GM21515 (cell line): ENCODE measurements around the gene SFT2D1.
"Not testable (repeated sequence)": the region's sequence is repeated elsewhere in the genome, so short reads cannot be mapped to it uniquely, and the experiment has no call there.

Experiments used
- ATAC-seq: cut with Tn5 transposase; IDR thresholded peaks from one replicate; pipeline ENCODE4 v1.9.1; 2021; ENCODE audit not compliant: unreplicated experiment

The SFT2D1 gene

GRCh38 chr6:166342349-166343149 is at the start of gene SFT2D1:
SFT2D1 (minus strand) TSS chr6:166342545; CDS start chr6:166342481, 64 bp downstream.
- peak; percentile 92 for ATAC-seq

DNA sequence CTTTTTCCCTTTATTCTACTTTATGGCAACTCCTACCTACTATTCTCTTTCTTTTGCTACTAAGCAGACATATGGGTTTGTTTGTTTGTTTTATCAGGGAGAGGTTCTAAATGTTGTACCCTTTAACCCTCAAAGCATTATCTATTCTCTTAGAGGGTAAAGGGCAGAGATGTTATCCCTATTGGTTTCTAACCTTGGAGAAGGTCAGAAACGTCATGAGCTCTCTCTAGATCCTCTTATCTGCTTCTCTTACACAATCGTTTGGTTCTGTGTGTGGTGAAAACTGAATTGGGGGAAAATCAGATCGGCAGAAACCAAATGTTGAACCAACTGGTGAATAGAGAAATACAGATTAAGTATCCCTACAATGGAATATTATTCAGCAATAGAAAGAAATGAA is 46.8 kb upstream of the SFT2D1 start:
- no peak for ATAC-seq

DNA sequence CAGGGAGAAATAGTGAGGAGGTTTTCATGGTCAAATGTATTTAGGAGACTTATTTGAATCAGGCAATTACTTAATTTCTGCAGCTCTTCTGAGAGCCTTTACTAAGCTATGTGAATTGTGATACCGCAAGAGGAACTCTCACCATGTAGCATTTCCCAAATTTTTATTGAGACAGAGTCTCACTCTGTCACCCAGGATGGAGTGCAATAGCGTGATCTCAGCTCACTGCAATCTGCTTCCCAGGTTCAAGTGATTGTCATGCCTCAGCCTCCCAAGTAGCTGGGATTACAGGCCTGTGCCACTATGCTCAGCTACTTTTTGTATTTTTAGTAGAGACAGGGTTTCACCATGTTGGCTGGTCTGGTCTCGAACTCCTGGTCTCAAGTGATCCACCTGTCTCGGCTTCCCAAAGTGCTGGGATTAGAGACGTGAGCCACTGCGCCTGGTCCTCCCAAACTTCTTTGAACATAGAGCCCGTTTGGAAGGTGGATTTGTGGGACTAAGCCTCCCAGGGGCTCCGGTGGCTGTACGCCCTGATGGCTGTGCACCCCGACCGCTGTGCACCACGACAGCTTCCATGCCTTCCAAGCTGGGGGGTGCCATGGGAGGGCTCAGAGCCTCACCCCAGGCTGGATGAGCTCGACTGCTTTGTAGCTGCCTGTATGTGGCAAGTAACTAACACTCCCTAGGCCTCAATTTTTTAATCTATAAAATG is 46.1 kb upstream of the SFT2D1 start:
- no peak for ATAC-seq

- no peak for ATAC-seq
These were observed 45.4 kb upstream of the SFT2D1 start for GRCh38 chr6:166387642-166388289.

DNA sequence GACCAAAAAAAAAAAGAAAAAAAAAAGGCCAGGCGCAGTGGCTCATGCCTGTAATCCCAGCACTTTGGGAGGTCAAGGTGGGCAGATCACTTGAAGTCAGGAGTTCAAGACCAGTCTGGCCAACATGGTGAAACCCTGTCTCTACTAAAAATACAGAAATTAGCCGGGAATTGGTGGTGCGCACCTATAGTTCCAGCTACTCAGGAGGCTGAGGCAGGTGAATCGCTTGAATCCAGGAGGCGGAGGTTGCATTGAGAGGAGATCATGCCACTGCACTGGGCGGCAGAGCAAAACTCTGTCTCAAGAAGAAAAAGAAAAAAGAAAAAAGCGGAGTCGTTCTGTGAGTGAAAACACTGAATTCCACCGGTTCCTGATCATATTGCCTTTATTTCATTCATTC is 44.8 kb upstream of the SFT2D1 start:
- not testable (repeated sequence) for ATAC-seq

DNA sequence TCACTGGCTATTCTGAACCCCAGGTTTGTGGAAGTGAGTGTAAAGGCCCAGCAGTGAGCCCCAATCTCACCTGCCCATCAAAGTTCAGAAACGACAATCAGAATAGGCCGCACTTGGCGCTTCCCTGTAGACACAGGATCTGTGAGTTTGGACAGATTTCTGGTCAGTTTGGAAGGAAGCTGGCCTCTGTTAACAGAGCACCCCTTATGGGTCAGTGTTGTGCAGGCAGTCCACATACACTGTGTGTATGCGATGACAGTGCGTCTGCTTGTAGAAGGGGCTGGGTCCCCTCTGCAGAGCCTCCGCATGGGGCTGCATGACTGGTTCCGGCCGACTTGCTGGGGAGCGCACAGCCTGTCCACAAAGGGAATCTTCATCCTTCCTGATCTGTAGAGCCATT is 43.8 kb upstream of the SFT2D1 start:
- no peak for ATAC-seq

DNA sequence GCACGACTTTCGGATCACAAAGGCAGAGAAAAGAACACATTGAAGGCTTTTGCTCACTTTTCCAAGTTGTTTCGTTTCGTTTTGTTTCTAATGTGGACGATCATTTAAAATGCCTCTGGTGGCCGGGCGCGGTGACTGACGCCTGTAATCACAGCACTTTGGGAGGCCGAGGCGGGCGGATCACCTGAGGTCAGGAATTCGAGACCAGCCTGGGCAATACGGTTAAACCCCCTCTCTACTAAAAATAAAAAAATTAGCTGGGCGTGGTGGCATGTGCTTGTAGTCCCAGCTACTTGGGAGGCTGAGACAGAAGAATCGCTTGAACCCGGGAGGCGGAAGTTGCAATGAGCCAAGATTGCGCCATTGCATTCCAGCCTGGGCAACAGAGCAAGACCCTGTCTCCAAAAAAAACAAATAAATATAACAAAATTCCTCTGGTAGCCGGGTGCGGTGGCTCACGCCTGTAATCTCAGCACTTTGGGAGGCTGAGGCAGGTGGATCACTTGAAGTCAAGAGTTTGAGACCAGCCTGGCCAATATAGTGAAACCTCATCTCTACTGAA is 41.5 kb upstream of the SFT2D1 start:
- not testable (repeated sequence) for ATAC-seq

GRCh38 chr6:166382933-166383801 is 40.8 kb upstream of the SFT2D1 start, which contains the start of gene MPC1:
MPC1 (minus strand) TSS chr6:166382940; CDS start chr6:166382876, 64 bp downstream.
- ATAC-seq = peak; percentile 91

GRCh38 chr6:166382500-166382932 is 40.2 kb upstream of the SFT2D1 start:
- ATAC-seq = no peak

GRCh38 chr6:166381733-166382499 is 39.6 kb upstream of the SFT2D1 start:
- peak; percentile 60 for ATAC-seq

GRCh38 chr6:166381381-166381732 is 39.0 kb upstream of the SFT2D1 start:
- no peak for ATAC-seq

GRCh38 chr6:166379800-166380199 is 37.5 kb upstream of the SFT2D1 start:
- no peak for ATAC-seq

DNA sequence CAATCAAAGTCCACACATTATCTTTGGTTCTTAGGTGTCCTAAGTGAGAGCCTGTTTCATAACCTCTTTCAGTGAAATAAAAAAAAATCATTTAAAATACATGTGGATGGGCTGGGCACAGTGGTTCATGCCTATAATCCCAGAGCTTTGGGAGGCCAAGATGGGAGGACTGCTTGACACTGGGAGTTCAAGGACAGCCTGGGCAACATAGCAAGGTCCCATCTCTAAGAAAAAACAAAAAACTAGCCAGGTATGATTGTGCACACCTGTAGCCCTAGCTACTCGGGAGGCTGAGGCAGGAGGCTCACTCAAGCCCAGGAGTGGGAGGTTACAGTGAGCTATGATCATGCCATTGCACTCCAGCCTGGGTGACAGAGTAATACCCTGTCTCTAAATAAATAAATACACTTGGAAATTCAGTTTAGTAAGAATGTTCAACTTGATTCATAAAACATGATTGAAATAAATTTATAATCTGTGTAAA is 36.8 kb upstream of the SFT2D1 start:
- ATAC-seq = no peak

- ATAC-seq = no peak
These were observed 35.4 kb upstream of the SFT2D1 start for GRCh38 chr6:166377721-166378120.

GRCh38 chr6:166375013-166375412 is 32.7 kb upstream of the SFT2D1 start:
- ATAC-seq = no peak

- ATAC-seq = no peak
These were observed 28.1 kb upstream of the SFT2D1 start for GRCh38 chr6:166370489-166370888.

- ATAC-seq = no peak
These were observed 27.4 kb upstream of the SFT2D1 start for GRCh38 chr6:166369782-166370181.

GRCh38 chr6:166366921-166367320 is 24.6 kb upstream of the SFT2D1 start:
- ATAC-seq = no peak

GRCh38 chr6:166365806-166366205 is 23.5 kb upstream of the SFT2D1 start:
- no peak for ATAC-seq

- no peak for ATAC-seq
These were observed 22.9 kb upstream of the SFT2D1 start for GRCh38 chr6:166365221-166365620.
